ENCODE data around the gene NDUFV1.

DNA sequence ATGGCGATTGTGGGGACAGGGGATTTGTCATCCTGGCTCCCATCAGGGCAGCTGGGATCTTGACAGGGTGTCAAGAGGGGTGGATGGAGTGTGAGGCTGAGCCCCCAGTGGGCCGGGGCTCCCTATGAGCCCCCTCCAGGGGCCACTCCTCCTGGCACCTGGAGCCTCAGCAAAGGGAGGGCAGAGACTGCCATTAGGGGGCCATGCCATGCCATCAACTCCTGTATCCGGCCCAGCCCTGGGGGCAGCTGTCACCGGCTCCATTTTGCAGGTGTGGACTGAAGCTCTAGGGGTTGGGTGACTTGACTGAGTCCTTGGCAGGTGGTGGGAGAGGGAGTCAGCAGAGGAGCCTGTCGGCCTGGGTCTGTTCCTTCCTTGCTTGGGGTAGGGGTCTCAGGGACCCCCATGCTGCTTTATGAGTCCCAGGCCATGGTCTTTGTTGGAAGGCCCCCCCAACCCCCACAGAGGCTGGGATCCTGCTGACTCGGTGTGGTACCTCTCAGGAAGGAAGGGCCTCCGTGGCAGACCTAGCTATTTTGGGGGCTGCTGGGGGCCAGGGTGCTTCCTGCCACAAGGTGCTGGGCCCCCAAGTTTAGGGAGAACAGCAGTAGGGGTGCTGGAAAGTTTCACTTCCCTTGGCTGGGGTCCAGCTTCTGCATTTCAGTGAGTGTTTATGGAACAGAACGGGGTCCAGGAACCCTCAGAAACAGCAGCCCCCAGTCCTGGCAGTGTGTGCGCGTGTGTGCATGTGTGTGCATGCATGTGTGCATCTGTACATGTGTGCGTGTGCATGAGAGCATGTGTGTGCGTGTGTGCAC is 42.3 kb downstream of the NDUFV1 start:
- no peak for TF ChIP-seq CTCF (IDR thresholded peaks at IDR 0.05)
- no peak for TF ChIP-seq POLR2A (IDR thresholded peaks at IDR 0.05)

Measured in testis (tissue), 2 donors.